ENCODE measurements around the gene ICA1.

The ICA1 gene

GRCh38 chr7:8157296-8157695 lies 104.7 kb downstream of the ICA1 start:
- no peak for DNase-seq (ENCODE audit: low read depth)

GRCh38 chr7:8155836-8156235 lies 106.1 kb downstream of the ICA1 start:
- no peak for DNase-seq (ENCODE audit: low read depth)

- DNase-seq (ENCODE audit: low read depth), result no peak
Observed at GRCh38 chr7:8154272-8154671, 107.7 kb downstream of the ICA1 start.

- no peak for DNase-seq (ENCODE audit: low read depth)
Observed at GRCh38 chr7:8152489-8153192, 109.3 kb downstream of the ICA1 start.

GRCh38 chr7:8151161-8151725 lies 110.7 kb downstream of the ICA1 start:
- no peak for DNase-seq (ENCODE audit: low read depth)

GRCh38 chr7:8149222-8149621 lies 112.7 kb downstream of the ICA1 start:
- peak; percentile 15 for DNase-seq (ENCODE audit: low read depth)

- no peak for DNase-seq (ENCODE audit: low read depth)
Observed at GRCh38 chr7:8147760-8148463, 114.1 kb downstream of the ICA1 start.

- DNase-seq (ENCODE audit: low read depth), result no peak
Observed at GRCh38 chr7:8146788-8147413, 115.1 kb downstream of the ICA1 start.

GRCh38 chr7:8146106-8146787 lies 115.7 kb downstream of the ICA1 start:
- no peak for DNase-seq (ENCODE audit: low read depth)

- DNase-seq (ENCODE audit: low read depth), result no peak
Observed at GRCh38 chr7:8144856-8145255, 117.1 kb downstream of the ICA1 start.

GRCh38 chr7:8143151-8143874 lies 118.7 kb downstream of the ICA1 start:
- DNase-seq (ENCODE audit: low read depth), result peak; percentile 14

- no peak for DNase-seq (ENCODE audit: low read depth)
Observed at GRCh38 chr7:8142477-8142876, 119.5 kb downstream of the ICA1 start.

GRCh38 chr7:8141070-8141469 lies 120.9 kb downstream of the ICA1 start:
- DNase-seq (ENCODE audit: low read depth), result no peak

GRCh38 chr7:8136051-8136730 lies 125.8 kb downstream of the ICA1 start:
- DNase-seq (ENCODE audit: low read depth), result no peak

GRCh38 chr7:8135417-8135816 lies 126.5 kb downstream of the ICA1 start:
- DNase-seq (ENCODE audit: low read depth), result no peak

- DNase-seq (ENCODE audit: low read depth), result no peak
Observed at GRCh38 chr7:8134089-8134733, 127.8 kb downstream of the ICA1 start.

GRCh38 chr7:8133188-8133848 lies 128.6 kb downstream of the ICA1 start:
- no peak for DNase-seq (ENCODE audit: low read depth)

- no peak for DNase-seq (ENCODE audit: low read depth)
Observed at GRCh38 chr7:8131694-8132605, 130.0 kb downstream of the ICA1 start.

GRCh38 chr7:8130663-8131062 lies 131.3 kb downstream of the ICA1 start:
- no peak for DNase-seq (ENCODE audit: low read depth)
